22Rv1 (cell line): Measurements from ENCODE around the gene OR6K2.

Experiments used
- ZFX ChIP-seq: fragments of 450-650 bp; IDR thresholded peaks from 2 replicates; pipeline ENCODE4 v1.6.1; 2017; ENCODE audit warnings: antibody characterized with exemption, borderline replicate concordance
- TF ChIP-seq, protein P1 (sequence below): fragments of 450-650 bp; IDR thresholded peaks from 2 replicates; pipeline ENCODE4 v1.5.1; 2017; ENCODE audit warnings: mild to moderate bottlenecking

DNA sequence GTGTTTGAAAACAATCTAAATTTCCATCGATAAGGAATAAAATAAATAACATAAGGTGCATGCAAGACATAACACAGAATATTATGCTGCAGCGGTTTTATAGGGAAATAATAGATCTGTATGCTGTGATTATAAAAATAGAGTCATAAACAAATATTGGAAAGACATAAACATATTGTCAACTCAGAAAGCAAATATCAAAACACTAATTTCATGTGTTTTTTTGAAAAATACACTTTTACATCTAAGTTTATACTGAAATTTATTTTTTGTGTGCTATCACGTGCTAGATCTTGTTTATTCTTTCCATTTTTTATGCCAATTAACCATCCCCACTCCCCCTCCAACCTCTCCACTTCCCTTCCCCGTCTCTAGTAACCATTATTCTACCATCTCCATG is 10.6 kb upstream of the OR6K2 start:
- TF ChIP-seq, protein P1, sequence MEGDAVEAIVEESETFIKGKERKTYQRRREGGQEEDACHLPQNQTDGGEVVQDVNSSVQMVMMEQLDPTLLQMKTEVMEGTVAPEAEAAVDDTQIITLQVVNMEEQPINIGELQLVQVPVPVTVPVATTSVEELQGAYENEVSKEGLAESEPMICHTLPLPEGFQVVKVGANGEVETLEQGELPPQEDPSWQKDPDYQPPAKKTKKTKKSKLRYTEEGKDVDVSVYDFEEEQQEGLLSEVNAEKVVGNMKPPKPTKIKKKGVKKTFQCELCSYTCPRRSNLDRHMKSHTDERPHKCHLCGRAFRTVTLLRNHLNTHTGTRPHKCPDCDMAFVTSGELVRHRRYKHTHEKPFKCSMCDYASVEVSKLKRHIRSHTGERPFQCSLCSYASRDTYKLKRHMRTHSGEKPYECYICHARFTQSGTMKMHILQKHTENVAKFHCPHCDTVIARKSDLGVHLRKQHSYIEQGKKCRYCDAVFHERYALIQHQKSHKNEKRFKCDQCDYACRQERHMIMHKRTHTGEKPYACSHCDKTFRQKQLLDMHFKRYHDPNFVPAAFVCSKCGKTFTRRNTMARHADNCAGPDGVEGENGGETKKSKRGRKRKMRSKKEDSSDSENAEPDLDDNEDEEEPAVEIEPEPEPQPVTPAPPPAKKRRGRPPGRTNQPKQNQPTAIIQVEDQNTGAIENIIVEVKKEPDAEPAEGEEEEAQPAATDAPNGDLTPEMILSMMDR = no peak
- no peak for TF ChIP-seq ZFX
